GM12878 (cell line): ENCODE results near the gene ALDH3B2.

Source experiments
- ASH2L ChIP-seq: fragments of 300-600, 200-600 bp; sonication (generic); IDR thresholded peaks from 2 replicates; pipeline ENCODE4 v1.6.1; 2017; ENCODE audit warnings: low read depth, mild to moderate bottlenecking, borderline replicate concordance
- ATF3 ChIP-seq: IDR thresholded peaks from 2 replicates; pipeline ENCODE4 v1.6.1; 2011; ENCODE audit warnings: low read depth, mild to moderate bottlenecking, low read length, moderate library complexity, borderline replicate concordance; ENCODE audit errors: extremely low read depth
- CBX3 ChIP-seq: fragments of 200-600 bp; sonication (generic); IDR thresholded peaks from 2 replicates; pipeline ENCODE4 v1.6.1; 2016; ENCODE audit warnings: low read depth, borderline replicate concordance
- CTCF ChIP-seq, 3 experiments: IDR thresholded peaks in 2 of 3; conservative IDR thresholded peaks in 1 of 3; 2 replicates each; pipeline ENCODE4 v1.5.1; 2011; ENCODE audit warnings: low read depth in 3 of 3, low read length in 3 of 3, mild to moderate bottlenecking in 3 of 3, control low read depth in 2 of 3, moderate library complexity in 2 of 3, inconsistent platforms in 1 of 3, mixed read lengths in 1 of 3; ENCODE audit not compliant: control insufficient read depth in 2 of 3, insufficient read depth in 1 of 3; ENCODE audit errors: extremely low read depth in 1 of 3
- EZH2 ChIP-seq: IDR thresholded peaks from 2 replicates; pipeline ENCODE4 v1.6.1; 2012; ENCODE audit warnings: low read depth, mild to moderate bottlenecking, control low read depth, inconsistent platforms, low read length, borderline replicate concordance; ENCODE audit not compliant: control insufficient read depth
- MXI1 ChIP-seq: fragments of 150-350 bp; IDR thresholded peaks from 2 replicates; pipeline ENCODE4 v1.6.1; 2011; ENCODE audit warnings: low read depth, mild to moderate bottlenecking, inconsistent platforms, low read length, improper control_type of control experiment
- PKNOX1 ChIP-seq: fragments of 450-650 bp; IDR thresholded peaks from 2 replicates; pipeline ENCODE4 v1.6.1; 2016; ENCODE audit warnings: mild to moderate bottlenecking
- SP1 ChIP-seq: IDR thresholded peaks from one replicate; pipeline ENCODE4 v1.6.1; 2011; ENCODE audit warnings: low read depth, low read length
- YY1 ChIP-seq: IDR thresholded peaks from 2 replicates; pipeline ENCODE4 v1.6.1; 2011; ENCODE audit warnings: low read depth, mild to moderate bottlenecking, low read length

- TF ChIP-seq ASH2L = no peak
- no peak for TF ChIP-seq SP1
- TF ChIP-seq YY1 = no peak
- no peak for TF ChIP-seq MXI1
- no peak for TF ChIP-seq CTCF (IDR thresholded peaks at IDR 0.05 in 2 of 3, conservative IDR thresholded peaks at IDR 0.05 in 1 of 3; ENCODE audit: control insufficient read depth in 2 of 3, extremely low read depth in 1 of 3, insufficient read depth in 1 of 3, low read depth in 3 of 3, low read length in 3 of 3)
- TF ChIP-seq CBX3 = no peak
- no peak for TF ChIP-seq ATF3
- TF ChIP-seq EZH2 = no peak
- no peak for TF ChIP-seq PKNOX1
Measured at GRCh38 chr11:67657300-67657699, 17.1 kb downstream of the ALDH3B2 start.
